GM10248 (cell line): ENCODE measurements around the gene TAPBP.
A peak's percentile ranks its signal among the peaks of the same experiment; 100 is the strongest.
"Not testable (repeated sequence)": the region's sequence is repeated elsewhere in the genome, so short reads cannot be mapped to it uniquely, and the experiment has no call there.

Experiments used
- CTCF ChIA-PET: fragments of 300-600 bp; sonication (Branson Sonifier 250); formaldehyde crosslinking; extraction: SDS; loops from one replicate; lab custom pipeline; 2021; ENCODE audit warnings: antibody characterized with exemption; lab: Yijun Ruan, JAX
- POLR2A ChIA-PET: fragments of 350-650 bp; sonication (Branson Sonifier 250); formaldehyde crosslinking; extraction: SDS; loops from one replicate; lab custom pipeline; 2020; ENCODE audit warnings: antibody characterized with exemption; lab: Yijun Ruan, JAX
- DNase-seq: peaks from one replicate; pipeline ENCODE4 v3.0.0; 2012; ENCODE audit errors: extremely low spot score
- TF ChIP-seq, protein P1 (sequence below): IDR thresholded peaks from 2 replicates; pipeline ENCODE4 v1.5.1; 2012; ENCODE audit warnings: mild to moderate bottlenecking, low read depth; ENCODE audit errors: extremely low read depth, missing control alignments, control extremely low read depth

The TAPBP gene

DNA sequence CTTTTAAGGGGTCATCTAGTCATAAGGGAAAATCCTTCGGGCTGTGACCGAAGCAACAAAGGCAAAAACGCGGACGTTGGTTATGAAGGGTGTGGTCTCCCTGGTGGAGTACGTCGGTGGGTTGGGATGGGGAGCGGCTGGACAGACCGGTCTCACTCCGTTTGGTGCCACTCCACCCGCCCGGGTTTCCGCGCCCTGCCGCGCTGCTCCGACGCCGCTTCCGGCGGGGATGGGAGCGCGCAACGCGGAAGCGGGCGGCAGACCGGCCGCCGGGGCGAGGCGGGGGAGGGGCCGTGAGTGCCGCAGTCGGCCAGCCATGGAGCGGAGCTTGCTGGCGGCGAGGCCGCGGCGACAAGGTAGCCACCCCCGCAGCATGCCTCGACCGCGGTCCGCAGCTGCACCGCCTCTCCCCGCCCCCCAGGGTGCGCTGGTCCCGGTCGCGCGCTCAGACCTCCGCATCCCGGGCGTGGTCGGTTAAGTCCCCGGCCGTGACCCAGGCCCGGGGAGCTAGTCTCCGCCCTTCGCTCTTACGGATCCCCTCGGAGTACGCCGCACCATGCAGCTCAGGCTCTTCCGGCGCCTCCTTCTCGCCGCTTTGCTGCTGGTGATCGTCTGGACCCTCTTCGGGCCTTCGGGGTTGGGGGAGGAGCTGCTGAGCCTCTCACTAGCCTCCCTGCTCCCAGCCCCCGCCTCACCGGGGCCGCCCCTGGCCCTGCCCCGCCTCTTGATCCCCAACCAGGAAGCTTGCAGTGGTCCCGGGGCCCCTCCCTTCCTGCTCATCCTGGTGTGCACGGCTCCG, 36.8 kb downstream of the TAPBP start, which contains the start of gene B3GALT4:
Gene B3GALT4, plus strand, starts transcription at position 260 of the 799 bp plus-strand sequence. Its CDS starts 297 bp downstream, at position 557.
- TF ChIP-seq, protein P1, sequence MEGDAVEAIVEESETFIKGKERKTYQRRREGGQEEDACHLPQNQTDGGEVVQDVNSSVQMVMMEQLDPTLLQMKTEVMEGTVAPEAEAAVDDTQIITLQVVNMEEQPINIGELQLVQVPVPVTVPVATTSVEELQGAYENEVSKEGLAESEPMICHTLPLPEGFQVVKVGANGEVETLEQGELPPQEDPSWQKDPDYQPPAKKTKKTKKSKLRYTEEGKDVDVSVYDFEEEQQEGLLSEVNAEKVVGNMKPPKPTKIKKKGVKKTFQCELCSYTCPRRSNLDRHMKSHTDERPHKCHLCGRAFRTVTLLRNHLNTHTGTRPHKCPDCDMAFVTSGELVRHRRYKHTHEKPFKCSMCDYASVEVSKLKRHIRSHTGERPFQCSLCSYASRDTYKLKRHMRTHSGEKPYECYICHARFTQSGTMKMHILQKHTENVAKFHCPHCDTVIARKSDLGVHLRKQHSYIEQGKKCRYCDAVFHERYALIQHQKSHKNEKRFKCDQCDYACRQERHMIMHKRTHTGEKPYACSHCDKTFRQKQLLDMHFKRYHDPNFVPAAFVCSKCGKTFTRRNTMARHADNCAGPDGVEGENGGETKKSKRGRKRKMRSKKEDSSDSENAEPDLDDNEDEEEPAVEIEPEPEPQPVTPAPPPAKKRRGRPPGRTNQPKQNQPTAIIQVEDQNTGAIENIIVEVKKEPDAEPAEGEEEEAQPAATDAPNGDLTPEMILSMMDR, result peak; percentile 31
- peak; percentile 86 for DNase-seq
- POLR2A ChIA-PET, result interaction anchor here (0.6 to 2.2 kb wide), 9 partner anchors 12 to 431 kb away, joined by 3 to 12 read pairs (median 6); partner anchors contain the start of genes PFDN6, RGL2, WDR46 and ZBTB22
- CTCF ChIA-PET, result interaction anchor here (0.8 to 4.4 kb wide), 18 partner anchors 8 to 305 kb away, joined by 3 to 37 read pairs (median 4); partner anchors contain the start of genes PFDN6, RGL2 and WDR46

GRCh38 chr6:33276581-33276863, 37.4 kb downstream of the TAPBP start:
- ChIA-PET POLR2A (interaction anchor here (1.2 to 2.2 kb wide), 6 partner anchors 13 to 431 kb away, joined by 3 to 12 read pairs (median 6); partner anchors contain the start of genes PFDN6, RGL2 and WDR46), CTCF (interaction anchor here (0.8 to 4.4 kb wide), 12 partner anchors 8 to 150 kb away, joined by 3 to 37 read pairs (median 6); partner anchors contain the start of genes PFDN6, RGL2 and WDR46)
- TF ChIP-seq, protein P1, result no peak
- no peak for DNase-seq

DNA sequence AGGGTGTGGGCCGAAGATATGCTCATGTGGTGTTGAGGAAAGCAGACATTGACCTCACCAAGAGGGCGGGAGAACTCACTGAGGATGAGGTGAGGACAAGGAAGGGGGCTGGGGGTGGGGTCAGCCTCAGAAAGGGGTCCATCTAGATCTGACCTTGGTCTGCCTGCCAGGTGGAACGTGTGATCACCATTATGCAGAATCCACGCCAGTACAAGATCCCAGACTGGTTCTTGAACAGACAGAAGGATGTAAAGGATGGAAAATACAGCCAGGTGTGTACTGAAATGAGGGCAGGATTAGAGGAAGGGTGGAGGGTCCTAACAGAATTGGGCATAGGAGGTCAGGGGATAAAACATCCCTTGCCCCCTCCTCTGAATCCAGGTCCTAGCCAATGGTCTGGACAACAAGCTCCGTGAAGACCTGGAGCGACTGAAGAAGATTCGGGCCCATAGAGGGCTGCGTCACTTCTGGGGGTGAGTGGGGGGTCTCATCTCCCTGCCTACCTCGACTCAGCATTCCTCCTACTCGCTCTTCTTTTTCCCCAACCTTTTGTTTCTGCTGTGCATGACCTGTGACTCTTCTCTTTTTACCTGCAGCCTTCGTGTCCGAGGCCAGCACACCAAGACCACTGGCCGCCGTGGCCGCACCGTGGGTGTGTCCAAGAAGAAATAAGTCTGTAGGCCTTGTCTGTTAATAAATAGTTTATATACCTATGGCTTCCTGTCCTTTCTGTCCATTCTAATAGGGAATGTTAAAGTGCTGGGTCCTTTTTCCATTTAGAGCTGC, 37.9 kb downstream of the TAPBP start:
- ChIA-PET POLR2A (interaction anchor here (0.6 to 1.6 kb wide), 2 partner anchors 13 to 31 kb away, joined by 9 to 12 read pairs; partner anchors contain the start of genes PFDN6 and WDR46), CTCF (interaction anchor here (1.5 to 4.4 kb wide), 6 partner anchors 13 to 151 kb away, joined by 4 to 37 read pairs (median 6); partner anchors contain the start of genes PFDN6, RGL2 and WDR46)
- not testable (repeated sequence) for DNase-seq

GRCh38 chr6:33273924-33274902, 39.7 kb downstream of the TAPBP start:
- POLR2A ChIA-PET, result no interaction called here
- DNase-seq, result no peak
- TF ChIP-seq, protein P1, result no peak
- CTCF ChIA-PET, result interaction anchor here (1.6 kb wide), 1 partner anchor 25 kb away, joined by 3 read pairs; no protein-coding TSS in a partner anchor

DNA sequence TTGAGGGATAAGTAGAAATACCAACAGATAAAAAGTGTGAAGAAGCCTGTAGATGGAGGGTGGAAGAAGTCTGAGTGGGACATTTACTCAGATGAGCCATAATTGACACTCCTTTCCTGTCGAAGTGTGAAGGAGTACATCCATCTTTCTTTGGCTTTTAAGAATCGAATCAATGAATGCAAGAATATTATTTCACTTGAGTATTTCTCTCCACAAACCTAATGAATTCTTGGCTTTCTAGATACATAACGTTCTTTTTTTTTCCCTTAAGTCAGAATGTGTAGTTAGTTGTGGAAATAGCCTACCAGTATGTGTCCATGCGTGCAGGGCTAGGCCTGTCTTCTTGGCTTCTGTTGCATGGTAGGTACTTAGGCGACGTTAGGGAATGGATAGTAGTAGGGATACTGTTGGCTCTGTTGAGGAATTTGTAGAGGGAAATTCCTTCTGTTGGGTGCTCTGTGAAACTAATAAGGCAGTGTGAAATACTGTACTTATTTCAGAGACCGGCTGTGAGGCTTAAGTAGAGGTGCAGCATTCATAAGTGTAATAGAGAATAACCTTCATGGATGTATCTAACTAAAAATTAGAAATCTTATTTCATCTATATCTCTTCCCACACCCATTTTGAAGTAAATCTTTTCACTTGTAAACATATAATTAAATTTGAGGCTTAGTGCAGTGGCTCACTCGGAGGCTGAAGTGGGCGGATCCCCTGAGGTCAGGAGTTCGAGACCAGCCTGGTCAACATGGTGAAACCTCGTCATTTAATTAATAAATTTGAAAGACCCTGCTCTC, 40.6 kb downstream of the TAPBP start:
- TF ChIP-seq, protein P1, result no peak
- ChIA-PET CTCF (interaction anchor here (11.2 kb wide), 1 partner anchor 24 kb away, joined by 81 read pairs; no protein-coding TSS in a partner anchor), POLR2A (no interaction called here)
- DNase-seq, result no peak
